ENCODE data around the gene DOLK.

The DOLK gene

GRCh38 chr9:128947527-128948301 is at the start of gene DOLK, which contains the start of gene NUP188:
Gene DOLK (minus strand): TSS chr9:128947603. CDS start chr9:128947303, 300 bp downstream.
Gene NUP188 (plus strand): TSS chr9:128947699. CDS start chr9:128947720, 21 bp downstream.
- no peak for TF ChIP-seq CTCF (IDR thresholded peaks at IDR 0.05; ENCODE audit: insufficient read depth, low read depth, low read length, missing control alignments)
- peak; percentile 96 for DNase-seq (ENCODE audit: low read depth)
- H3K4me3 ChIP-seq (ENCODE audit: low read depth, low read length): peak within 1 kb of the TSS; percentile 85

- DNase-seq (ENCODE audit: low read depth): no peak
- TF ChIP-seq CTCF (IDR thresholded peaks at IDR 0.05; ENCODE audit: insufficient read depth, low read depth, low read length, missing control alignments): no peak
- H3K4me3 ChIP-seq (ENCODE audit: low read depth, low read length): no peak overlapping the region
Measured at GRCh38 chr9:128995791-128996190, 48.4 kb upstream of the DOLK start.

GRCh38 chr9:128992995-128993394 is 45.6 kb upstream of the DOLK start:
- TF ChIP-seq CTCF (IDR thresholded peaks at IDR 0.05; ENCODE audit: insufficient read depth, low read depth, low read length, missing control alignments): no peak
- DNase-seq (ENCODE audit: low read depth): no peak
- no peak overlapping the region for H3K4me3 ChIP-seq (ENCODE audit: low read depth, low read length)

GRCh38 chr9:128987805-128988204 is 40.4 kb upstream of the DOLK start:
- no peak overlapping the region for H3K4me3 ChIP-seq (ENCODE audit: low read depth, low read length)
- TF ChIP-seq CTCF (IDR thresholded peaks at IDR 0.05; ENCODE audit: insufficient read depth, low read depth, low read length, missing control alignments): no peak
- no peak for DNase-seq (ENCODE audit: low read depth)

GRCh38 chr9:128986671-128987070 is 39.3 kb upstream of the DOLK start:
- no peak for DNase-seq (ENCODE audit: low read depth)
- no peak overlapping the region for H3K4me3 ChIP-seq (ENCODE audit: low read depth, low read length)
- TF ChIP-seq CTCF (IDR thresholded peaks at IDR 0.05; ENCODE audit: insufficient read depth, low read depth, low read length, missing control alignments): no peak

GRCh38 chr9:128983536-128983935 is 36.1 kb upstream of the DOLK start:
- DNase-seq (ENCODE audit: low read depth): no peak
- H3K4me3 ChIP-seq (ENCODE audit: low read depth, low read length): no peak overlapping the region
- TF ChIP-seq CTCF (IDR thresholded peaks at IDR 0.05; ENCODE audit: insufficient read depth, low read depth, low read length, missing control alignments): no peak

- TF ChIP-seq CTCF (IDR thresholded peaks at IDR 0.05; ENCODE audit: insufficient read depth, low read depth, low read length, missing control alignments): no peak
- no peak for DNase-seq (ENCODE audit: low read depth)
Measured at GRCh38 chr9:128979111-128979510, 31.7 kb upstream of the DOLK start.

More at GRCh38 chr9:128979111-128979510, 31.7 kb upstream of the DOLK start:
- H3K4me3 ChIP-seq (ENCODE audit: low read depth, low read length): no peak overlapping the region

Data from GM12865 (cell line).